GM12878 (cell line): ENCODE data around the gene TAF3. TPM values are rescaled to one million over a fixed set of nuclear protein-coding genes. Genes with fewer than 3 reads are reported as not detected.

Experiments
- ATAC-seq: fragments of 200-7000 bp; cut with Tn5 transposase; 3 replicates; pipeline ENCODE4 v1.9.1; 2020; ENCODE audit warnings: mild to moderate bottlenecking, moderate library complexity
- BruUV-seq: library from RNA; stranded (reverse); fragments of 400-500 nt; replicated peaks from 2 replicates; lab custom pipeline; 2021; lab: Mats Ljungman, UMichigan
- CTCF ChIA-PET: fragments of 300-600 bp; sonication (Branson Sonifier 250); formaldehyde crosslinking; extraction: SDS; loops from one replicate; lab custom pipeline; 2021; ENCODE audit warnings: inconsistent platforms; lab: Yijun Ruan, JAX
- POLR2A ChIA-PET: fragments of 350-600 bp; formaldehyde crosslinking; extraction: SDS; loops from one replicate; lab custom pipeline; 2021; ENCODE audit warnings: inconsistent platforms; lab: Charles Lee
- RAD21 ChIA-PET: fragments of 300-600 bp; sonication (Branson Sonifier 250); formaldehyde crosslinking; loops from one replicate; lab custom pipeline; 2023; ENCODE audit warnings: antibody characterized with exemption; ENCODE audit not compliant: unreplicated experiment; lab: Charles Lee
- SMC1A ChIA-PET: fragments of 300-600 bp; sonication (Branson Sonifier 250); formaldehyde crosslinking; loops from one replicate; lab custom pipeline; 2023; ENCODE audit not compliant: unreplicated experiment, uncharacterized antibody; lab: Charles Lee
- DNase-seq: peaks from one replicate; pipeline ENCODE4 v3.0.0-alpha.2; 2011; ENCODE audit warnings: low read depth, low spot score
- FAIRE-seq: peaks from 3 replicates; lab custom pipeline; 2011; peaks lifted over from hg19 to GRCh38; lab: Jason Lieb, UNC
- H2AFZ ChIP-seq: 2 replicates; pipeline ENCODE4 v1.6.0; 2011; ENCODE audit warnings: low read depth, low read length, control low read depth; ENCODE audit not compliant: control insufficient read depth
- H3K27ac ChIP-seq: 2 replicates; pipeline ENCODE4 v1.5.1; 2011; ENCODE audit warnings: control low read depth; ENCODE audit not compliant: control insufficient read depth, insufficient read depth
- H3K27me3 ChIP-seq, 2 experiments: replicated peaks in 1 of 2; 2 replicates each; pipeline versions ENCODE4 v1.6.0 to v1.6.1; 2011; ENCODE audit warnings: low read length in 1 of 2; ENCODE audit not compliant: control insufficient read depth in 2 of 2, insufficient read depth in 2 of 2
- H3K36me3 ChIP-seq, 2 experiments: 2 replicates each; pipeline ENCODE4 v1.5.1; 2011; ENCODE audit warnings: low read length in 1 of 2; ENCODE audit not compliant: control insufficient read depth in 2 of 2, insufficient read depth in 2 of 2
- H3K4me1 ChIP-seq: 2 replicates; pipeline ENCODE4 v1.6.1; 2011; ENCODE audit warnings: mild to moderate bottlenecking, low read length, moderate library complexity, mixed read lengths; ENCODE audit not compliant: control insufficient read depth, insufficient read depth
- H3K4me2 ChIP-seq: 2 replicates; pipeline ENCODE4 v1.6.0; 2011; ENCODE audit warnings: control low read depth; ENCODE audit not compliant: control insufficient read depth, insufficient read depth
- H3K4me3 ChIP-seq: fragments of 200-600 bp; sonication (generic); 2 replicates; pipeline ENCODE4 v1.5.1; 2016
- H3K79me2 ChIP-seq: 2 replicates; pipeline ENCODE4 v1.6.0; 2011; ENCODE audit warnings: low read length; ENCODE audit not compliant: control insufficient read depth, insufficient read depth
- H3K9ac ChIP-seq: 2 replicates; pipeline ENCODE4 v1.8.0; 2011; ENCODE audit warnings: low read length, control low read depth, mixed read lengths; ENCODE audit not compliant: control insufficient read depth, insufficient read depth
- H3K9me3 ChIP-seq: replicated peaks from 3 replicates; pipeline ENCODE4 v1.5.1; 2011; ENCODE audit warnings: mild to moderate bottlenecking, low read length; ENCODE audit not compliant: control insufficient read depth, insufficient read depth
- H4K20me1 ChIP-seq: 2 replicates; pipeline ENCODE4 v1.6.0; 2011; ENCODE audit not compliant: control insufficient read depth, insufficient read depth
- ASH2L ChIP-seq: fragments of 300-600, 200-600 bp; sonication (generic); IDR thresholded peaks from 2 replicates; pipeline ENCODE4 v1.6.1; 2017; ENCODE audit warnings: low read depth, mild to moderate bottlenecking, borderline replicate concordance
- ATF2 ChIP-seq: IDR thresholded peaks from 2 replicates; pipeline ENCODE4 v1.6.1; 2012; ENCODE audit warnings: low read length, inconsistent platforms
- ATF7 ChIP-seq: fragments of 450-650 bp; IDR thresholded peaks from 2 replicates; pipeline ENCODE4 v1.6.1; 2016; ENCODE audit warnings: low read depth, mild to moderate bottlenecking
- BRCA1 ChIP-seq: IDR thresholded peaks from 2 replicates; pipeline ENCODE4 v1.6.1; 2011; ENCODE audit warnings: low read depth, low read length, improper control_type of control experiment
- CBX3 ChIP-seq: fragments of 200-600 bp; sonication (generic); IDR thresholded peaks from 2 replicates; pipeline ENCODE4 v1.6.1; 2016; ENCODE audit warnings: low read depth, borderline replicate concordance
- HSF1 ChIP-seq: fragments of 150-350 bp; IDR thresholded peaks from 2 replicates; pipeline ENCODE4 v1.6.1; 2014; ENCODE audit warnings: mild to moderate bottlenecking, low read depth, low read length
- KDM1A ChIP-seq: fragments of 200-600 bp; sonication (generic); IDR thresholded peaks from 2 replicates; pipeline ENCODE4 v1.6.1; 2016; ENCODE audit warnings: borderline replicate concordance
- NBN ChIP-seq: fragments of 450-650 bp; IDR thresholded peaks from 2 replicates; pipeline ENCODE4 v1.6.1; 2016
- SRF ChIP-seq, 2 experiments: IDR thresholded peaks; 2 replicates each; pipeline ENCODE4 v1.6.1; 2011; ENCODE audit warnings: low read depth in 2 of 2, low read length in 2 of 2, mild to moderate bottlenecking in 1 of 2, moderate library complexity in 1 of 2
- ZNF384 ChIP-seq: IDR thresholded peaks from 2 replicates; pipeline ENCODE4 v1.6.1; 2012; ENCODE audit warnings: low read depth, mild to moderate bottlenecking, low read length, improper control_type of control experiment, borderline replicate concordance
- ZNF592 ChIP-seq: fragments of 450-650 bp; IDR thresholded peaks from 2 replicates; pipeline ENCODE4 v1.6.1; 2017; ENCODE audit warnings: mild to moderate bottlenecking, moderate library complexity
- WGBS: methylation state at CpG from one replicate; pipeline ENCODE4 v1.1.6; 2016; ENCODE audit warnings: low lambda C conversion rate; ENCODE audit not compliant: insufficient replicate concordance, insufficient coverage; ENCODE audit errors: missing lambda C conversion rate; 5-methylcytosine and 5-hydroxymethylcytosine counted together
- in situ Hi-C: fragments of 300-500 bp; cut with MboI; formaldehyde crosslinking; loops from 9 replicates; pipeline ENCODE4 v1.14.3; 2018; ENCODE audit warnings: mixed read lengths
- intact Hi-C: fragments of 100-400 bp; cut with micrococcal nuclease; formaldehyde crosslinking; loops from one replicate; pipeline ENCODE4 v1.14.2; 2022; ENCODE audit not compliant: unreplicated experiment
- polyA plus RNA-seq, 11 experiments: library from polyadenylated mRNA; depleted of rRNA in 4 of 11; unstranded in 6 of 11; stranded (reverse) in 5 of 11; fragments of >200 nt; fragmentation: Nextera tagmentation in 4 of 11; fragmentation: Illumina TruSeq in 1 of 11; extraction: Ambion mirVana in 4 of 11; extraction: Trizol in 1 of 11; gene quantifications; 1 replicate in 1 of 11; 2 replicates in 10 of 11; pipeline versions ENCODE4 v1.2.1 to v1.2.3, GENCODE V29; 2011 to 2016; ENCODE audit warnings: inconsistent platforms in 2 of 11, missing spikeins in 2 of 11, low read depth in 1 of 11
- total RNA-seq, 4 experiments: library from RNA; depleted of rRNA in 3 of 4; stranded (reverse); fragments of >200 nt in 3 of 4; fragmentation: Illumina TruSeq in 1 of 4; extraction: Trizol in 1 of 4; gene quantifications; 2 replicates each; pipeline versions ENCODE4 v1.2.1 to v1.2.3, GENCODE V29; 2013 to 2021

Gene TAF3
- total and polyA plus RNA-seq, 10 of the 15 experiments (the other 5 are each of a cell fraction or from before 2014, with no cell fraction given): 2.0 to 10.1 (median 3.7) TPM

GRCh38 chr10:7952266-7952665 lies 134.0 kb downstream of the TAF3 start (continued):
- TF ChIP-seq ATF2 (no peak), ASH2L (no peak), CBX3 (no peak), NBN (no peak), BRCA1 (no peak), ZNF592 (no peak)

- DNase-seq (no peak), ATAC-seq (no peak), FAIRE-seq (no peak)
- POLR2A ChIA-PET: no interaction called here
- SMC1A ChIA-PET: no interaction called here
- intact Hi-C loops (no loop called here), in situ Hi-C loops (no loop called here)
- H4K20me1 ChIP-seq: no peaks in the 10 kb centered on the region
- H3K79me2 ChIP-seq: no peaks in the 10 kb centered on the region; the same call in none of the 2 replicates
- H2AFZ ChIP-seq: no peak overlapping the region
- H3K4me2 ChIP-seq: no peak overlapping the region
- no peaks in the 10 kb centered on the region for H3K36me3 ChIP-seq
- CTCF ChIA-PET: no interaction called here
- no TSS peak for BruUV-seq
- no peak overlapping the region for H3K9ac ChIP-seq
- H3K4me1 ChIP-seq: peaks cover 6% of the 10 kb centered on the region; the same call in 1 of the 2 replicates
- H3K4me3 ChIP-seq: no peak overlapping the region
- no peaks in the 10 kb centered on the region for H3K9me3 ChIP-seq
- no peaks in the 10 kb centered on the region for H3K27me3 ChIP-seq
- H3K27ac ChIP-seq: no peak overlapping the region
- RAD21 ChIA-PET: interaction anchor here (0.9 kb wide), 1 partner anchor 10 kb away, joined by 3 read pairs; no protein-coding TSS in a partner anchor
- 95% methylated on average over 4 of the region's 4 CpGs for WGBS
- TF ChIP-seq NBN: no peak
- TF ChIP-seq ZNF592: no peak
- TF ChIP-seq SRF (IDR thresholded peaks at IDR 0.05; ENCODE audit: low read depth in 2 of 2, low read length in 2 of 2): no peak
- TF ChIP-seq ATF7: no peak
- no peak for TF ChIP-seq ZNF384
- no peak for TF ChIP-seq KDM1A
- no peak for TF ChIP-seq HSF1
Measured at GRCh38 chr10:7953447-7953846, 135.1 kb downstream of the TAF3 start.
